AG09319 (cell line): ENCODE results near the gene POLK.

ENCODE experiments used
- DNase-seq: peaks from one replicate; pipeline ENCODE4 v3.0.0-alpha.2; 2010; ENCODE audit warnings: low read depth; ENCODE audit errors: extremely low read depth
- CTCF ChIP-seq: IDR thresholded peaks from 2 replicates; pipeline ENCODE4 v1.5.1; 2011; ENCODE audit warnings: low read depth, mild to moderate bottlenecking, inconsistent platforms, low read length, moderate library complexity

POLK gene

GRCh38 chr5:75611311-75612225, 99.9 kb downstream of the POLK start, which contains the start of gene ANKDD1B:
TSS of gene ANKDD1B (plus strand) at chr5:75611453. CDS start at chr5:75611635, 182 bp downstream.
- no peak for DNase-seq
- no peak for TF ChIP-seq CTCF

DNA sequence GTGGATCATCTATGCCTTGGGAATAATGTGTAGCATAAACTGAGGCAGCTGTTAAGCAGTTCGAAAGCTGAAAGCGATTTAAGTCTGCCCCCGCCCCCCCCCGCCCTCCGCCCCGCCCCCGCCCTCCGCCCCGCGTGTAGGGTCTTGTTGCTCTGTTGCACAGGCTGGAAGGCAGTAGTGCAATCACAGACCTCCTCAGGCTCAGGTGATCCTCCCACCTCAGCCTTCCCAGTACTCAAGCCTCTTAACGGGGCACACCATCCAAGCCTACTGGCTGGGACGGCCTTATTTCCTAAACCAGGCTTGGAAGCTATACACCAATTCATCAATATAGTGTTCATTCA, 100.5 kb downstream of the POLK start:
- DNase-seq: no peak
- TF ChIP-seq CTCF: no peak

DNA sequence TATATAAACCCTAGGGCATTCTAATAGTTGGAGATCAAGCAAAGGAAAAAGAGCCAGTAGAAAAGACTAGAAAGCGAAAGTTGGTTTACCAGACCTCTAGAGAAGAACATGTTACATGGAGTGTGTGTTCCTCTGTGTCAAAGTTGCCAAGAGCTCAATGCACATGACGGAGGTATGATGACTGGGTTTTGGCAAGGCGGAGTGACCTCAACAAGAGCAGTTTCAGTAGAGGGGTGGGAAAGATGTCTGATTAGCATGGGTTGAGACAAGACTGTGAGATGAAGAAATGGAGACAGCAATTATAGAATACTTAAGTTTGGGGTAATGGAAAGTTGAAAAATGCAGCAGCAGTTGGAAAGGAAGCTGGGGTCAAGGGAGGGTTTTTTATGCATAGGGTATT, 101.2 kb downstream of the POLK start:
- no peak for DNase-seq
- no peak for TF ChIP-seq CTCF

DNA sequence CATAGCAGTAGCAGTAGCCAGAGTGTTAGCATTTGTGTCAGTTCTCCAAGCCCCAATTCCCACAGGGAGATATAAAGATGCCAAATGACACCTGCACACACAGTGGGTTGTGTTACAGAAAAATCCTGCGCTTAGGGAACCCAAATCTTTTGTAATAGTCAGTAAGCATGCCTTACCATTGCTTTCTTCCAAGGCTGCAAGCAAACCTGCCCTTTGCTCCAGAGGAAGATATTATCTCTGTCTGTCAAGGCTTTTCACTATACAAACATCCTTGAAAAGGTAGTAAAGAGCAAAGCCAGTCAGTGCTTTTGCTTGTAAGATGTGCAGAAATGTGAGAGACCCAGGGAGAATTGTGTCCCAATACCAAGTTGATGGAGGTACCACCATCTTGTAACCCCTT, 102.5 kb downstream of the POLK start:
- no peak for DNase-seq
- TF ChIP-seq CTCF: no peak

- DNase-seq: no peak
- TF ChIP-seq CTCF: no peak
Measured at GRCh38 chr5:75616371-75616881, 104.7 kb downstream of the POLK start.

DNA sequence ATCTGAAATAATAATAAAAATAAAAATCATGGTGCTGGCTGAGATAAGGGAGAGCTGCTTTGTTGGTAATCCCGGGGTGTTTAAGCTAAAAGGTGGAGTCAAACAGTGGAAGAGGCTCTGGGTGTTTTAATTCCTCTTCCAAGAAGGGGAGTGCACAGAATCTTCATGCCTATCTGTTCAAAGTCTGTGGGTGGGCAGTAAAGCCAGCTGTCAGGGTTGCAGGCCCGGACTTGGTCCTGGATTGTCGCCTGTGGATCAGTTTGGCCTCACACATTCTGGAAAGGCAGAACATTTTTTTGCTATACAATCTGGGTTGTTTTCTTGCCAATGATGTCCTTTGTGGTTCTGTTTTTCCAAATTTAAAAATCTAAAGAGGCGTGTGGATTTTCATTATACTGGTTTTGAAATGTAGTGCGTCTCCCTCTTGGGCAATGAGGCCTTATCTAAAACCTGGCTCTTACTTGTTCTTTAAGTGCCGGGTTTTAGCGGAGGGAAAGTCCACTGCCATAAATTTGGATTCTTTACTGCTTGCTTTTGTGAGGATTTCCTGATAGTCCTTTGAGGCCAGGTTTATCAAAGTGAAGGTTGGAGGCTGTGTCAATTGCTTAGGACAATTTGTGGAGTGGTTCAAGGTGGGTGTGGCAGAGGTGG, 105.4 kb downstream of the POLK start:
- TF ChIP-seq CTCF: no peak

More for the DNA sequence above, 105.4 kb downstream of the POLK start:
- DNase-seq: no peak
